Type B pancreatic cell (in vitro differentiated cells): ENCODE data around the gene TMEM151B. TPM values are rescaled to one million over a fixed set of nuclear protein-coding genes. Genes with fewer than 3 reads are reported as not detected.

Experiments used
- DNase-seq: peaks from one replicate; pipeline ENCODE4 v3.0.0; 2021; ENCODE audit warnings: mixed read lengths; ENCODE audit not compliant: unreplicated experiment; ENCODE audit errors: extremely low spot score
- H3K27ac Mint-ChIP-seq: 2 replicates; pipeline ENCODE4 v1.8.0; 2021; ENCODE audit warnings: mild to moderate bottlenecking, mixed read lengths
- H3K27me3 Mint-ChIP-seq: 2 replicates; pipeline ENCODE4 v1.8.0; 2021; ENCODE audit warnings: mixed read lengths
- H3K36me3 Mint-ChIP-seq: 2 replicates; pipeline ENCODE4 v1.8.0; 2021; ENCODE audit warnings: mixed read lengths
- H3K4me1 Mint-ChIP-seq: one replicate; pipeline ENCODE4 v1.8.0; 2021; ENCODE audit warnings: mixed read lengths; ENCODE audit not compliant: unreplicated experiment
- H3K4me3 Mint-ChIP-seq: 2 replicates; pipeline ENCODE4 v1.8.0; 2021; ENCODE audit warnings: mild to moderate bottlenecking, mixed read lengths
- H3K9me3 Mint-ChIP-seq: 2 replicates; pipeline ENCODE4 v1.8.0; 2021; ENCODE audit warnings: mixed read lengths
- total RNA-seq: library from RNA; stranded (reverse); gene quantifications from 2 replicates; pipeline ENCODE4 v1.2.1, GENCODE V29; 2021; ENCODE audit warnings: low replicate concordance
- TF ChIP-seq, protein P1 (sequence below): fragments of 200-600 bp; sonication (generic); conservative IDR thresholded peaks from 2 replicates; pipeline ENCODE4 v1.5.0; 2021; ENCODE audit warnings: antibody characterized with exemption, mild to moderate bottlenecking

Gene TMEM151B
- total RNA-seq, 1 donor from 2014 or later = 3.2 TPM

DNA sequence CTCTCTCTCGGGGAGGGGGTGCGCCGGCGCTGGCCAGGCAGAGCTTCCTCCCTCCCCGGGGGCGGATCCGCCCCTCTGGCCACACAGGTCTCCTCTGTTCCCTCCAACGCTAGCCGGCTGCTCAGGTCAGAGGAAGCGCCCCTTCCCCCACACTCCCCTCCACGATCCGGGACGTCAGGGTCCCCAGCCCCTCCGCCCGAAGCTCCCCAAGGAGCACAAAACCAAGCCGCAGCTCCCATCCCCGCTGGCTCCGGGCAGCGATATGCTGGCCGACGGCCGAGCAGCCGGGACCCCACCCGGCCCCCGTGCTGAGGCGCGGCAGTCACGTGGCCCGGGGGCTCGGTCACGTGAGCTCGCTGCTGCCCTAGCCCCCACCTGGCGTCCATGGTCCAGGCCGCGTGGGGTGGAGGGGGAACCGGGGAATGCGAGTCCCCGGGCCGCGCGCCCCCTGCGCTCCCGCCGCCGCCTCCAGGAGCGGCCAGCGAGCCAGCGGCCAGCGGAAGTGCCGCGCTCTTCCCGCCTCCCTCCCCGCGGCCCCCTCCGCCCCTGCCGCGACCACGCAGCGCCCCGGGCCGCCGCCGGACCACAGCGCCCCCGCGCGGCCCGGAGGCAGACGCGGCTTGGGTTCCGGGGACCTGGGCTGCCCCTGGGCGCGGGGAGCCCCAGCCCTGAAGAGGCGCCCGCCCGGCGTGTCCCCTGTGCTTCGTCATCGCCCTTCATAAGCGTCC lies 13.1 kb upstream of the TMEM151B start, which contains the start of gene SLC35B2:
Gene SLC35B2 (minus strand): TSS at position 504 of the 728 bp plus-strand sequence. CDS start 118 bp downstream, at position 386.
- TF ChIP-seq, protein P1, sequence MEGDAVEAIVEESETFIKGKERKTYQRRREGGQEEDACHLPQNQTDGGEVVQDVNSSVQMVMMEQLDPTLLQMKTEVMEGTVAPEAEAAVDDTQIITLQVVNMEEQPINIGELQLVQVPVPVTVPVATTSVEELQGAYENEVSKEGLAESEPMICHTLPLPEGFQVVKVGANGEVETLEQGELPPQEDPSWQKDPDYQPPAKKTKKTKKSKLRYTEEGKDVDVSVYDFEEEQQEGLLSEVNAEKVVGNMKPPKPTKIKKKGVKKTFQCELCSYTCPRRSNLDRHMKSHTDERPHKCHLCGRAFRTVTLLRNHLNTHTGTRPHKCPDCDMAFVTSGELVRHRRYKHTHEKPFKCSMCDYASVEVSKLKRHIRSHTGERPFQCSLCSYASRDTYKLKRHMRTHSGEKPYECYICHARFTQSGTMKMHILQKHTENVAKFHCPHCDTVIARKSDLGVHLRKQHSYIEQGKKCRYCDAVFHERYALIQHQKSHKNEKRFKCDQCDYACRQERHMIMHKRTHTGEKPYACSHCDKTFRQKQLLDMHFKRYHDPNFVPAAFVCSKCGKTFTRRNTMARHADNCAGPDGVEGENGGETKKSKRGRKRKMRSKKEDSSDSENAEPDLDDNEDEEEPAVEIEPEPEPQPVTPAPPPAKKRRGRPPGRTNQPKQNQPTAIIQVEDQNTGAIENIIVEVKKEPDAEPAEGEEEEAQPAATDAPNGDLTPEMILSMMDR = peak; percentile 87
- Mint-ChIP-seq H3K36me3 (peaks cover 13% of the 10 kb centered on the region), H3K9me3 (no peaks in the 10 kb centered on the region), H3K27me3 (no peaks in the 10 kb centered on the region), H3K4me3 (peak within 1 kb of the TSS; percentile 92), H3K4me1 (peaks cover 41% of the 10 kb centered on the region), H3K27ac (peak within 1 kb of the TSS; percentile 94)
- DNase-seq = peak; percentile 86

DNA sequence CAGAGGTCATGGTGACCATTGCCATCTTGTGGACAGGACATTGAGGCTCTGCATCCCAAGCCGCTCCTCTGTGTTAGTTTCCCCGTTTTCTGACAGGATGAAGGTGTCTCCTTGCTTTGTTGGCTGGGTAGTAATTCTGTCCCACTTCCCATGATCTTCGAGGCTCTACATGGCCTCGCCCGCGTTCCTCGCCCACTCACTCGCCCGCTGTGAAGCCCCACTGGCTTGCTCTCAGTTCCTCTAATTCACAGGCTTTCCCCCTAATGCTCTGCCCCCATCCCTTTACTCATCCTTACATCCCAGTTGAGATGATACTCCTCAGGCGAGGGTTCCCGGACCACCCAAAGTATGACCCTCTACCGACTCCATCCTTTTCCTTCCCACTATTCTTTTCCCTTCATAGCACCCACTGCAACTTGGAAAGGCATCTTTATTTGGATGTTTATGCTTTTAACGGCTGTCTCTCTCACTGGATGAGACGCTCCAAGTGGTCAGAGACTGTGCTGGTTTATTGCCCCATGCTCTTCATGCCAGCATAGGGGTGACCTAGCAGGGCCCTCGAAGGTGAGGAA lies 12.4 kb upstream of the TMEM151B start:
- TF ChIP-seq, protein P1 = peak; percentile 36
- DNase-seq = no peak
- Mint-ChIP-seq H3K27me3 (no peaks in the 10 kb centered on the region), H3K4me3 (peak overlapping the region; percentile 92), H3K9me3 (no peaks in the 10 kb centered on the region), H3K36me3 (peaks cover 10% of the 10 kb centered on the region), H3K4me1 (peaks cover 41% of the 10 kb centered on the region), H3K27ac (peak overlapping the region; percentile 94)

DNA sequence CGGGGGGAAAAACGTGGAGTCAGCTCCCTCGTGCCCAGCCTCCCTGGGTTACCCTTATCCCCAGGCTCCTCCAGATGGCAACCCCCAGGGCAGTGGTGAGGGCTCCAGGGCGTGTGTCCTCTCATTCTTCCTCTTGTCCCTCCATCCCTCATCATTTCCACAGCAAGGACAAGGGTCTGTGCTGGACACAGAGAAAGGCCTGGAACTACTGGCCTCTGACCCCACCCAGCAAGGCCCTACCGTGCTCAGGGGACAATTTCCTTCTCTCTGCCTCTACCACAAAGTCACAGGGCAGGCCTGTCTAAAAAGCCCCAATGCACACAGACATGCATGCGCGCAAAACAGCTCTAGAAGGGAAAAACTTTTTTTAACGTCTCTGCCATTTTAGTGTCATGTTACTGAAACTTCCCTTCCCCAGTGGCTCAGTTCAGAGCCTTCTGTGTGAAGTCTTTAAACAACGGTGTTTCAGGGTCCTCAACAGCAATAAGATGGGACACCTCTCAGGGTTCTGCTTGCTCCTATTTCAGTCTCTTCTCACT lies 11.9 kb upstream of the TMEM151B start:
- TF ChIP-seq, protein P1 = no peak
- H3K27ac Mint-ChIP-seq = peak overlapping the region; percentile 94
- peak overlapping the region; percentile 92 for H3K4me3 Mint-ChIP-seq

GRCh38 chr6:44258921-44259320 lies 11.3 kb upstream of the TMEM151B start:
- Mint-ChIP-seq H3K27ac (peak overlapping the region; percentile 94), H3K4me3 (peak overlapping the region; percentile 92), H3K4me1 (peaks cover 43% of the 10 kb centered on the region)

More for the DNA sequence above, 11.9 kb upstream of the TMEM151B start:
- DNase-seq = no peak
- Mint-ChIP-seq H3K36me3 (peaks cover 4% of the 10 kb centered on the region), H3K9me3 (no peaks in the 10 kb centered on the region), H3K27me3 (no peaks in the 10 kb centered on the region), H3K4me1 (peaks cover 41% of the 10 kb centered on the region)

GRCh38 chr6:44260011-44260410 lies 10.2 kb upstream of the TMEM151B start:
- H3K4me3 Mint-ChIP-seq = no peak overlapping the region
- H3K27me3 Mint-ChIP-seq = no peaks in the 10 kb centered on the region
- H3K27ac Mint-ChIP-seq = no peak overlapping the region
- H3K4me1 Mint-ChIP-seq = peaks cover 48% of the 10 kb centered on the region
- TF ChIP-seq, protein P1 = no peak
- DNase-seq = no peak
- no peaks in the 10 kb centered on the region for H3K9me3 Mint-ChIP-seq
- no peaks in the 10 kb centered on the region for H3K36me3 Mint-ChIP-seq

More at GRCh38 chr6:44258921-44259320, 11.3 kb upstream of the TMEM151B start:
- H3K27me3 Mint-ChIP-seq = no peaks in the 10 kb centered on the region
- H3K36me3 Mint-ChIP-seq = no peaks in the 10 kb centered on the region
- TF ChIP-seq, protein P1 = no peak
- H3K9me3 Mint-ChIP-seq = no peaks in the 10 kb centered on the region
- DNase-seq = no peak
